CD1c-positive myeloid dendritic cell (primary cell): ENCODE measurements around the gene RASGRP4.
"Not testable (repeated sequence)": the region's sequence is repeated elsewhere in the genome, so short reads cannot be mapped to it uniquely, and the experiment has no call there.

ENCODE experiments used
- DNase-seq: peaks from one replicate; pipeline ENCODE4 v3.0.0-alpha.2; 2016; ENCODE audit errors: extremely low spot score

The RASGRP4 gene

GRCh38 chr19:38448225-38448624, 22.2 kb upstream of the RASGRP4 start:
- no peak for DNase-seq

- no peak for DNase-seq
Observed at GRCh38 chr19:38445362-38445761, 19.3 kb upstream of the RASGRP4 start.

DNA sequence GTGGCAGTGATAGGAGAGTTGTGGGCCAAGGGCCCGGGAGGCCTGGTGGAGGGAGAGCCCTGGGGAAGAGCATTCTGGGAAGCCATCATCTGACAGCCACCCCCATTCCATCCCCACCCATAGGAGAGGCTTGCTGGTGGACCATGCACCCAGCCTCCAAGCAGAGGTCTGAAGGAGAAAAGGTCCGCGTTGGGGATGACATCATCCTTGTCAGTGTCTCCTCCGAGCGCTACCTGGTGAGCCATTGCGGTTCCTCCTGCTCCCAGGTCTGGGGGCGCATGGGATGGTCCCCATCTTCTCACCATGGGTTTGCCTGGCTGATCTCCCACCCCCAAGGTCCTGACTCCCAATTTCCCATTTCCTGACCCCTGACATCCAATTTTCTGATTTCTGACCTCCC, 18.0 kb upstream of the RASGRP4 start:
- no peak for DNase-seq

GRCh38 chr19:38443458-38443999, 17.5 kb upstream of the RASGRP4 start:
- DNase-seq: no peak

GRCh38 chr19:38442736-38443135, 16.7 kb upstream of the RASGRP4 start:
- no peak for DNase-seq

DNA sequence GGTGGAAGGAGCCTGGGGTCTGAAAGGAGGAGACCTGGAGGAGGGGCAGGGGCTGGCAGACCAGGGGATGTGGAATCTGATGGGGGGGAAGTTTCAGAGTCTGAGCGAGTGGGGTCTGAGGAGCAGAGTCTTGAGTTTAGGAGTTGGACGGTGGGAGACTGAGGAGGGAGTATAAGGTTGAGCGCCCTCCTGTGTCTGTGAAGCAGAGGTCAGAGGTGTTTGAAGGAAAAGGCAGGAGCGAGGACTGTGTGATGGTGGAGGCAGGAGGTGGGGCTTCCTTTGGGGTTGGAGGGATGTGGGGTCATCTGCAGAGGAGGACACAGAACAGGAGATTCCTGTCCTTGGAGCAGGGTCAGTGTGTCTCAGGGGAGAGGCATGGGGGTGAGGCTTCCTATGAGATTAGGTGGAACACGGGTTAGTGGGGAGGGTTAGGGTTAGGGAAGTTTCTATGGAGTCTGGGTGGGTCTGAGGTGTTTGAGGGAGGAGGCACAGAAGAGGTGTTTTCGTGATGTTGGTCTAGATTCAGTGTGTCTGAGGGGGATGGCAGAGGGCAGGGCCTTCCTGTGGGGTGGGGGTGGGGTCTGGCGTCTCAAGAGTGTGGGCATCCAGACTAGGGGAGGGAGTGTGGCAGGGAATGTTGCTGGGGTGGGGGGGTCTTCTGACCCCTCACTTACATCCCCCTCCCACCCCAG, 15.8 kb upstream of the RASGRP4 start:
- no peak for DNase-seq

DNA sequence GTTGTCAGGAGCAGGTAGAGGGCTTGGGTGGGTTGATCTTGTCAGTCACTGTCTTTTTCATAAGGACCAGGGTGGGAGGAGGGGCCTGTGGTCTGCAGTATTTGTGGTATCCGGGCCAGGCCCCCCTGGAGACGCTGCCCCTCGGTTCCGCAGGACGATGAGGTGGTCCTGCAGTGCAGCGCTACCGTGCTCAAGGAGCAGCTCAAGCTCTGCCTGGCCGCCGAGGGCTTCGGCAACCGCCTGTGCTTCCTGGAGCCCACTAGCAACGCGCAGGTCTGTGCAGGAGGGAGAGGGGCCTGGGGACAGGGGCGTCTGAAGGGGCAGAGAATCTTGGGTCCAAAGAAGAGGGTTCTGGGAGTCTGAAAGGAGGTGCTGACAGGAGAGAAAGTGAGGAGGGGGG, 14.6 kb upstream of the RASGRP4 start:
- DNase-seq: no peak

- no peak for DNase-seq
Observed at GRCh38 chr19:38437917-38438316, 11.9 kb upstream of the RASGRP4 start.

DNA sequence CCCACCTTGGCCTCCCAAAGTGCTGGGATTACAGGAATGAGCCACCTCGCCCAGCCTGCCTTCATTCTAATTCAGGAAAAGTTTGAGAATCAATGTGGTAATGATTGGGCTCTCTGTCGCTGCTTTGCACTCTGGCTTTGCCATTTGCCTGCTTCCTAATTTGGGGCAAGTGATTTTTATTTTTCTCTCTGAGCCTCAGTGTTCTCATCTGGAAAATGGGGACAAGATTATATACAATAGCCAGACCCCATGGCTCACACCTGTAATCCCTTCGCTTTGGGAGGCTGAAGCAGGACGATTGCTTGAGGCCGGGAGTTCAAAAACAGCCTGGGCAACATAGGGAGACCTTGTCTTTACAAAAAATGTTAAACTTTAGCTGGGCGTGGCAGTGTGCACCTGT, 11.3 kb upstream of the RASGRP4 start:
- no peak for DNase-seq

- no peak for DNase-seq
Observed at GRCh38 chr19:38434549-38435051, 8.6 kb upstream of the RASGRP4 start.

GRCh38 chr19:38433268-38433733, 7.3 kb upstream of the RASGRP4 start, which contains the start of gene RYR1:
RYR1 (plus strand) TSS chr19:38433691; CDS start chr19:38433830, 139 bp downstream.
- DNase-seq: peak; percentile 46

DNA sequence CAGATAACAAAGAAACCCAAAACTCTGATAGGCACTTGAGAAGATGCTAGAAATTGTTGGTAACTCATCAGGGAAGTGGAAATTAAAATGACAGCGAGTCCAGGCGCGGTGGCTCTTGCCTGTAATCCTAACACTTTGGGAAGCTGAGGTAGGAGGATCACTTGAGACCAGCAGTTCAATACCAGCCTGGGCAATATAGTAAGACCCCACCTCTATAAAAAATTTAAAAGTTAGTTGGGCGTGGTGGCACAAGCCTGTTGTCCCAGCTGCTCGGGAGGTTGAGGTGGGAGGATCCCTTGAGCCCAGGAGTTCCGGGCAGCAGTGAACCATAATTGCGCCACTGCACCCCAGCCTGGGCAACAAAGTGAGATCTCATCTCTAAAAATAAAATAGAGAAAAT, 4.9 kb upstream of the RASGRP4 start:
- DNase-seq: no peak

- no peak for DNase-seq
Observed at GRCh38 chr19:38429811-38430156, 3.8 kb upstream of the RASGRP4 start.

DNA sequence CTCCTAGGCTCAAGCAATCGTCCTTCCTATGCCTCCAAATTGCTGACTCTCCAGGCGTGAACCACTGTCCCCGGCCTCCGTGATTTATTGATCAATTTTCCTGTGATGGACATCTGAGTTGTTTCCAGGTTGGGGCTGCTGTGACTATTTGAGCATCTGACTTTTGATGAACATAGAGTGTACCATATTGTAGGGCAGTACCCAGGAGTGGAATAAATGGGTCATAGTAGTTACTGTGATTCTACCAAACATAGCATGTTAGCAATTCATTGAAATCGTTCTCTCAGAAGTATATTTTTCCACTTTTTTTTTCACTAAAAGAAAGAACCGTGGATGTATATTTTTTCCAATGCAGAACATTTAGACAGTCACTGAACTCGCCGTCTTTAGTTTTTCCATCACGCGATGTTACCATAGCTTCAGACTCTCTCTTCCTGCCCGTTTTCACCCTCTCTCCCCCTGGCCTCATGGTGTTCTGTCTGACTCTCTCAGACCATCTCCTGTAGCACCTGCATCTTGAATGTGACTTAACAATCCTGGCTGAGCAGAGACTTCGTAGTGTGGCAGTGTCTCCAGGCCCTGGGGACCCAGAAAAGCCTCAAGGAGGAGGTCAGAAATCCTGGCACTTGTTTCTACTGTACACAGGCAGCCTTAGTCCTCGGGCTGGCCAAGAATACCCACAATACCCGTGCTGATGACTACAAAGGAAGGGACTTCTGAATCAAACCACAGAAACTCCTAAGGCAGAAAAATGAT, 3.2 kb upstream of the RASGRP4 start:
- DNase-seq: no peak

- DNase-seq: not testable (repeated sequence)
Observed at GRCh38 chr19:38427035-38427677, 1.1 kb upstream of the RASGRP4 start.

- no peak for DNase-seq
Observed at GRCh38 chr19:38425222-38425809, 703 bp downstream of the RASGRP4 start.

DNA sequence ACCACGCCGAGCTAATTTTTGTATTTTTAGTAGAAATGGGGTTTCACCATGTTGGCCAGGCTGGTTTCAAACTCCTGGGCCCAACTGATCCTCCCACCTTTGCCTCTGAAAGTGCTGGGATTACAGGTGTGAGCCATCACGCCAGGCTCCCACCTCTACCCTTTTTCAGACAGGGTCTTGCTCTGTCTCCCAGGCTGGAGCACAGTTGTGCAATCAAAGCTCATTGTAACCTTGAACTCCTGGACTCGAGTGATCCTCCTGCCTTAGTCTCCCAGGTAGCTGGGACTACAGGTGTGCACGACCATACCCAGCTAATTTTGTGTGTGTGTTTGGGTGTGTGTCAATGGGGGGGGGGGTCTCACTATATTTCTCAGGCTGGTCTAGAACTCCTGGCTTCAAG, 1.7 kb downstream of the RASGRP4 start:
- DNase-seq: no peak

DNA sequence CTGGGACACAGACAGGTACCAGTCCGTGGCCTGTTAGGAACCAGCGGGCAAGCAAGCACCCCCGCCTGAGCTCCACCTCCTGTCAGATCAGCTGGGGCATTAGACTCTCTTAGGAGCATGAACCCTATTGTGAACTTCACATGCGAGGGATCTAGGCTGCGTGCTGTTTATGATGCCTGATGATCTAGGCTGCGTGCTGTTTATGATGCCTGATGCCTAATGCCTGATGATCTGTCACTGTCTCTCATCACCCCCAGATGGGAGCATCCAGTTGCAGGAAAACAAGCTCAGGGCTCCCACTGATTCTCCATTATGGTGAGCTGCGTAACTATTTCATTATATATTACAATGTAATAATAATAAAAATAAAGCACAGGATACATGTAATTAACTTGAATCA, 3.6 kb downstream of the RASGRP4 start:
- no peak for DNase-seq

DNA sequence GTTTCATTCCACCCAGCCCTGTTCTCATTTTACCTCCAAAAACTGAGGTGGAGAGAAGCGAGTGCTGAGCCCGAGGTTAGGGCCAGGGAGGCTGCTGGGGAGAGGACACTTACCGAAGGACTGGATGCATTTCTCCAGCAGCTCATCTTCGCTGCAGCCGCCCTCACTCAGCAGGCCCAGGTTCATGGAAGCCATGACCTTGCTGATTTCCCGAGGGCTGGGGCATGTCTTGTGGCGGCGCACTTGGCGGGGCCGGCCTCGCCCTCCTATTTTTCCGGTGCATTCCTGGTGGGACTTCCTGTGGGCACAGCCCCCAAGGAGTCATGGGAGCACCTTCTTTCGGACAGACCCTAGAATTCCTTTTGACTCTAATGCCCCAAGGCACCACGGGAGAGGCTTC, 4.2 kb downstream of the RASGRP4 start:
- no peak for DNase-seq

- DNase-seq: no peak
Observed at GRCh38 chr19:38420935-38421334, 5.1 kb downstream of the RASGRP4 start.

- DNase-seq: peak; percentile 94
Observed at GRCh38 chr19:38417544-38418506, 8.2 kb downstream of the RASGRP4 start.
